Activated CD4-positive, CD25-positive, alpha-beta regulatory T cell (primary cell): Measurements from ENCODE around the gene SLC7A6.

Experiments
- DNase-seq, 4 experiments: peaks; one replicate each; lab custom pipeline; 2025; lab: John Stamatoyannopoulos, UW

SLC7A6 gene

DNA sequence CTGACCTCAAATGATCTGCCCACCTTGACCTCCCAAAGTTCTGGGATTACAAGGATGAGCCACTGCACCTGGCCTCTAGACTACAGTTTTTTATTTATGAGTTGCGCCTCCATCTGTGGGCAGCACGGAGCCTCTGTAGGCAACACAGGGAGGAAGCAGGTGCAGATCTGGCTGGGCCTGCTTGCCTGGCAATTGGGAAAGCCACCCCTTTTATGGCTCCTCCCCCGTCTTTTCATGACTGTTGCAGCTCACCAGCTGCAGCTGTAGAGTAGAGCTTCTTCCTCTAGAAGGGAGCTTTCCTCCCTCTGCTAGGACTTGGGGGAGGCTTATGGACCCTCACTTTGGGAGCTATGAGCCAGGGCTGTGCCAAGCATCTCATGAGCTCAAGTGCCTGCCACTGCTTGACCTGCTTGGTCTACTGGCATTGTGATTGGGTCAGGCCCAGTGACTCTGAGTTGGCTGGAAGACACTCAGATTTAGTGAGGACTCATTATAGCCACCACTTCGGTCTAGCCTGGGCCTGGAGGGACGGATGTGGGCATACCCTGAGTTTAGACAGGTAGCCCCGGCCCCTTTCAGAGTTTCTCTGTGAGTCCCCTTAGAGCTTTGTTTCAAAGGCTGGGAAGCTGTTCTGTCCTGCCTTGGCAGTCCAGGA, 6.9 kb upstream of the SLC7A6 start:
- no peak for DNase-seq

DNA sequence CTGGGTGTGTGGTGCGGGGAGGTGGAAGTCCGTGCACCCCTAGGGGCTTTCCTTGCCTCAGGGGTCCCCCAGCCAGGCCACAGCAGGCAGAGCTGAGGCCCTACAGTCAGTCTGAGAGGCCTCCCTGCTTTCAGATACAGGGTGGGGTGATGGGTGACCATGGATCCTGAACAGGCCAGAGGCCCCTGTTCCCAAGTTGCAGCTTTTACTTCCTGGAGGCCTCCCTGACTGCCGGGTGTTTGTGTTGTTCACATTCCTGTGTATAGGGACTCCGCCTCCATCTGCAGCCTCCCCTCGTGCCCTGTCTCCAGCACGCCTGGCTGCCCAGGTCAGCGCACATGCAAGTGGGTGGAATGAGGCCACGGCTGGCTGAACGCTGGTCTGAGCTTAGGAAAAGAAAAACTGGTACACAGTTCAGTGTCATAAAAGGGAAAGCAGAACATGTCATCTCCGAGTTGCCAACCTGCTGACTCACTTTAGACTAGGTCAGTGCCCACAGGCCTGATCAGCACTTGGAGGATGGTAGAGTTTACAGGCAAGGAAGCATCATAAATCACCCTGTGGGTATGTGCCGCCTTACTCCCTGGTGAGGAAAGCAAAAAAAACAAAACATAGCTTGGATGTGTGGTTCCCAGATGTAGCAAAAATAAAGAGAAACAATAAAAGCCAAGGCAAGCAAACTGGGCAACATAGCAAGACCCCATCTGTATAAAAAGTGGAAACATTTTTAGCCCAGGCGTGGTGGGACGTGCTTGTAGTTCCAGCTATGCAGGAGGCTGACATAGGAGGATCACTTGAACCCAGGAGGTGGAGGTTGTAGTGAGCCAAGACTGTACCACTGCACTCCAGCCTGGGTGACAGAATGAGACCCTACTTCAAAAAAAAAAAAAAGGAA, 6.2 kb upstream of the SLC7A6 start:
- DNase-seq: no peak

DNA sequence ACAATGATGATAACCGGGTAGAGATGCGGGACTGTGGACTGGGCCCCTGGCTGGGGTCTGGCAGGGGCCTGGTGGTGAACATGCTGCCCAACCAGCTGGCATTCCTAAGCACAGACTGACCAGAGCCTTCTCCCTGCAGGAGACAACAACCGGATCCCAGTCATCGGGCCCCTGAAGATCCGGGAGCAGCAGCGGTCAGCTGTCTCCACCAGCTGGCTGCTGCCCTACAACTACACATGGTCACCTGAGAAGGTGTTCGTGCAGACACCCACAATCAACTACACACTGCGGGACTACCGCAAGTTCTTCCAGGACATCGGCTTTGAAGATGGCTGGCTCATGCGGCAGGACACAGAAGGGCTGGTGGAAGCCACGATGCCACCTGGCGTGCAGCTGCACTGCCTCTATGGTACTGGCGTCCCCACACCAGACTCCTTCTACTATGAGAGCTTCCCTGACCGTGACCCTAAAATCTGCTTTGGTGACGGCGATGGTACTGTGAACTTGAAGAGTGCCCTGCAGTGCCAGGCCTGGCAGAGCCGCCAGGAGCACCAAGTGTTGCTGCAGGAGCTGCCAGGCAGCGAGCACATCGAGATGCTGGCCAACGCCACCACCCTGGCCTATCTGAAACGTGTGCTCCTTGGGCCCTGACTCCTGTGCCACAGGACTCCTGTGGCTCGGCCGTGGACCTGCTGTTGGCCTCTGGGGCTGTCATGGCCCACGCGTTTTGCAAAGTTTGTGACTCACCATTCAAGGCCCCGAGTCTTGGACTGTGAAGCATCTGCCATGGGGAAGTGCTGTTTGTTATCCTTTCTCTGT, 5.1 kb upstream of the SLC7A6 start:
- no peak for DNase-seq

DNA sequence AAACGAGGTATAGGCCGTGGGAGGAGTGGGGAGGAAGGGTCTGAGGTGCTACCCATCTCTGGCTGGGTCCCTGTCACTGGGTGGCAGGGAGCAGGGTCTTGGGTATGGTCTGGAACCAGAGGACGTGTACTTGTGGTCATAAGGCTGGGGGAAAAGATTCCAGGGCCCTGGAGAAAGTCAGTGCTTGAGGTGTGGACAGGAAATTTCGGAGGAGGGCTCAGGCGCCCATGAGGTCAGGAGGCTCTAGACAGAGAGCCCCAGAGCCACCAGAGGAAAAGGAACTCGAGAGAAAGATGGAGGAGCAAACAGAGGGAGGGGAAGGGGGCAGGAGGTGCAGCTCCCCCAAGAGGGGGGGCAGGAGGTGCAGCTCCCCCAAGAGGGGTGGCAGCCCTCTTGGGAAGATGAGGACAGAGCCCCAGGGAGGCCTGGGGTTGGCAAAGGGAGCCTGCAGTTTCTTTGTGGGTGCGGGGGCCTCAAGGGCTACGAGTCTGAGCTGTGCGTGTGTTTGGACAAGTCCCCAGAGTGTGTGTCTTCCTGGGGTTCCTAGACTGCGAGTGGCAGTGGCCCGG, 683 bp upstream of the SLC7A6 start:
- no peak for DNase-seq

DNA sequence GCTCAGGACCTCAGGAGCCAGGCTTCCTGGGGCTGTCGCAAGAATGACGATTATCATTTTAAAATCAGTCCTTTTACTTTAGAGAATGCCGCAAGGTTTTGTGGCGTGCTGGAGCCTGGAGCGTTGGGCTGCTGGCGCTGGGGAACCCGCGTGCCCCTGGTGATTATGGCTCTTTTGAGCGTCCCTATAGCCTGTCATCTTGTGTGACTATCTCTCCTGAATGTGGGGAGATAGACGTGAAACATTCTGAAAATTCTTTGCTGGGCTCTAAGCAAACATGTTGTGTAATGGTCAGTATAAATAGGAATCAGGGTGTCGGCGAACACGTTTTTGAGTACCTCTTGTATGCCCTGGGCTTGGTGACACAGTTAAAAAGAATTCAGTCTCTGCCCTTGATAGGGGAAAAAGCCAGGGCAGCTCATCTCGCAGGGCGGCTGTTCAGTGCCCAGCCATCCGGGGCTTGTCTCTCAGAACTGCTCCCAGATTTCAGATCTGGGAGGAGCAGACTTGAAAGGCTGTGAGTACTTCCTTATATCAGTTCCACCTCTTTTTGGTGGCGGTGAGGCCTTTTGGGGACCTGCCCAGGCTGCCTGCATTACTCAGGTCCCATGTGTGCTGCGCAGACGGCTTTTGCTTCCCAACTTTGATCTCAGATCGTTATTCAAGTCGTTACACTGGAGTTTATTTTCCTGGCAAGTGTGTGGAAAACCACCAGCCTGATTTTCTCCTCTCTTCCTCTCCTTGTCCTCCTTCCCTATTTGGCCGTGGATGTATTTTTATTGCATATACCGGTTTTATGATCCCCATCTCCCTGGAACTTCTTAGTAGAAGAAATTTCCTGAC, 973 bp downstream of the SLC7A6 start:
- DNase-seq: no peak

DNA sequence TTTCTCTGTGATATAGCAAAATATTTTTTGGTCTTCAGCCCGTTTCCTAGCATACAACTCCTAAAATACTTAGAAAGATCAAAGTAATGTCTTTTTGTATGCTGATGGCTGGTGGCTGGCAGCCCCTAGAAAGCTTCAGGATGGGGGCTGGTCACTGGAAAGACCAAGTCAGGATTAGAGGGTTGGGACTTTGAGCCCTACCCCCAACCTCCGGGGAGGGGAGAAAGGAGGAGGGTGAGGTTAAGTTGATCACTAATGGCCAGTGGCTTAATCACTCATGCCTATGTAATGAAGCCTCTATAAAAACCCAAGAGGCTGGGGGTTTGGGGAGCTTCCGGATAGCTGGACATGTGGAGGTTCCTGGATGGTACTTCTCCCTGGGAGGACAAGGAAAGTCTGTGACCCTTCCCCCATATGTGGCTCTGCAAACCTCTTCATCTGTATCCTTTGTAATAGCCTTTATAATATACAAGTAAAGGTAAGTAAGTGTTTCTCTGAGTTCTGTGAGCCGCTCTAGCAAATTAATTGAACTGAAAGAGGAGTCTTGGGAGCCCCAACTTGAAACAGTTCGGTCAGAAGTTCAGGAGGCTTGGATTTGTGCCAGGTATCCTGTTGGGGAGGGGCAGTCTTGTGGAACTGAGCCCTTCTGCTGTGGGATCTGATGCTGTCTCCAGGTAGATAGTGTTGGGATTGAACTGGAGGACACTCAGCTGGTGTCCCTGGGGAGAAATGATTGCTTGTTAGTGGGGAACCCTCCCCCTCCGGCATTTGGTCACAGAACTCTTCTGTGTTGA, 3.5 kb downstream of the SLC7A6 start:
- DNase-seq: no peak

DNA sequence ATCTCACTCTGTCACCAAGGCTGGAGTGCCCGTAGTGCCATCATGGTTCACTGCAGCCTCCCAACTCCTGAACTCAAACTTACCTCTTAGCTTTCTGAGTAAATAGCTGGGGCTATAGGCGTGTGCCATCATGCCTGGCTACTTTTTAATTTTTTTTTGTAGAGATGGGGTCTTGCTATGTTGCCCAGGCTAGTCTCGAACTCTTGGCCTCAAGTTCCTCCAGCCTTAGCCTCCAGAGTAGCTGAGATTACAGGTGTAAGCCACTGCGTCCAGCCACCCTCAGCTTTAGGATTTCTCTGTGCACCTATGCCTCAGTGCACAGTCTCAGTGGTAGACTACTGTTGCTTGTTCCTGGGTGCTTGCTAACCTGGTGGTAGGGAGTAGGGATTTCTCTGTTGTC, 5.5 kb downstream of the SLC7A6 start:
- no peak for DNase-seq

DNA sequence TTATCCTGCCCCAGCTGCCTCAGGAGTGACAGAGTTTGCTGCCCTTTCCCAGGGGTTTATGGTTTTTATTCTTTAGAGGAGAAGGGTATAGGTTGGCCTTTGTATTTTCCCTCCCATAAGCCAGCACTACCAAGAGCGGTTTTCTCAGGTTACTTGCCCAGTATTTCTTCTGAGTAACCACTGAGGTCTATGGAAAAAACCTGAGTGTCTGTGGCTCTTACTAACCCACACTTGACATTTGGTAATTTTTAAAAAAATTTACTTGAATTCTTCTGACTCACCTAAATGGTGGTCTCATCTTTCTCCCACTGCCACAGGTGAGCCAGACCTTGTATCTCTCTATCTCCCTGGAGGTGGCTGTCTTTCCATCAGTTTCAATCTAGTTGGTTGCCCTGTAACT, 6.0 kb downstream of the SLC7A6 start:
- DNase-seq: no peak

DNA sequence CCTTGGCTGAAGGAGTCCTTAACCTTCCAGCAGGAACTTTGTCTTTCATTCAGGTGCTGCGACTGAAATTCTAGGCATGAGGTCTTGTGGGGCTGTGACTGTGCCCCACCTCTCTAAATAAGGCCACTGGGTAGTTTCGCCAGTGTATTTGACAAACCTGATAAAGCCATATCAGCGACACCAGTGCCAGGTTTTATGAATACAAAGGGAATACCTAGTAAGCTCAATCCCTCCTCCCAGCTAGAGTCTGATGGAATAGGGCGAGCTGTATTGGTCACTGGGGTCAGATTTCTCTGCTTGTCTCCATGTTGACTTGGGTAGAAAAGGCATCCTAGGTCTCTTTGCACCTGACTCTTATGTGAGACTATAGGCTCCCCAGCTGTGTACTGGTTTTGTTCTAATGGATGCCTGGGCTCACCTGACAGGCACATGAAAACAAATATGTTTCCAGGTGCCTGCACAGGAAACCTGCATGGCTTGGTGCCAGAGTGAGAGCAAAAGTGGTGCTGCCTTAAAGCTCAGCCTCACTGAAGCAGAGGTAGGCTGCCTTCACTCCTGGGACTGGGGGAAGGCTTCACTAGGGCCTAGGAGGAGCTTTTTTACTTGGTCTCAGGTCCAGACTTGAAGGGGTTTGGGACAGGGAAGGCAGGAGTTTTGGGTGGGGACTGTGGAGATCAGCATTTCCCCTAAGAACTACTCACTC, 8.3 kb downstream of the SLC7A6 start:
- DNase-seq: peak in 2 of 4 experiments; percentile 42 to 51

DNA sequence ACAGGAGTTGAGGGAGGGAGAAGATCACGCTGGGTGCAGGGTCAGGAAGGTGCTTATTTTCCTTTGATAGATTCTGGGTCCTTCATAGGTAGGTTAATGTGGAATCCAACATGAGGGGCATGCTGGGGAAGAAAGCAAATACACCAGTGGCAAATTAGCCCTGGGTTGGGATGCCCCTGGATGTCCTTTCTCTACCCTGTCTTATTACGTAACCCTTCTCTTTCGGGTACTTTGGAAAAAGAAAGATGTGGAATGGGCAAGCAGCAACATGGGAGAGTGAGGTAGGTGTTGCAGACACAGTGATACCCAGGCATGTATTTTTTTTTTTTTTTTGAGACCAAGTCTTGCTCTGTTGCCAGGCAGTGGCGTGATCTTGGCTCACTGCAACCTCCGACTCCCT, 9.1 kb downstream of the SLC7A6 start:
- DNase-seq: no peak

DNA sequence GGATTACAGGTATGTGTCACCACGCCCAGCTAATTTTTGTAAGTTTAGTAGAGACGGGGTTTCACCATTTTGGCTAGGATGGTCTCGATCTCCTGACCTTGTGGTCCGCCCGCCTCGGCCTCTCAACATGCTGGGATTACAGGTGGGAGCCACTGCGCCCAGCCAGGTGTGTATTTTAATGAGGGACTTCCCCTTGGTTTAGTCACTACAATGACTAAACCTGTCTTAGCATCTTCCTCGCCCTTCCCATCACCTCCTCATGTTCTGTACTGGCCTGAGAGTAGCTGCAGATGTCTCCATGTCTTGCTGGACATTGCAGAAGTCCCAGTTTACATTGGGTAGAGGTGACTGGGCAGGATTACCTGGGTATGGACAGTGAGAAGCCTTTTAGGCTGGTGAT, 9.6 kb downstream of the SLC7A6 start:
- DNase-seq: no peak

DNA sequence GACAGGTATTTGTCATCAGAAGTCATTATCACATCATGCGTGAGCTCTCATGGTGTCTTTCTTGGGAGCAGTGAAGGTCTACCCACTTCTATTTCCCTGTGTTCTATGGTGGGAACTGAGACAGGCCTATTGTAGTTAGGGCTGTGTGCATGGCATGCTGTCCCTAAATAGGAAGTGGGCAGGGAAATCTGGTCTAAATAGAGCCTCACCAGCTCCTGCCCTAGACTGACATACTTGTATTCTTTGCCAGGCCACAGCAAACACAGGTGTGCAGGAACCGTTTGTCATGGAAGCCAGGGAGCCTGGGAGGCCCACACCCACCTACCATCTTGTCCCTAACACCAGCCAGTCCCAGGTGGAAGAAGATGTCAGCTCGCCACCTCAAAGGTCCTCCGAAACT, 10.1 kb downstream of the SLC7A6 start:
- DNase-seq: no peak

DNA sequence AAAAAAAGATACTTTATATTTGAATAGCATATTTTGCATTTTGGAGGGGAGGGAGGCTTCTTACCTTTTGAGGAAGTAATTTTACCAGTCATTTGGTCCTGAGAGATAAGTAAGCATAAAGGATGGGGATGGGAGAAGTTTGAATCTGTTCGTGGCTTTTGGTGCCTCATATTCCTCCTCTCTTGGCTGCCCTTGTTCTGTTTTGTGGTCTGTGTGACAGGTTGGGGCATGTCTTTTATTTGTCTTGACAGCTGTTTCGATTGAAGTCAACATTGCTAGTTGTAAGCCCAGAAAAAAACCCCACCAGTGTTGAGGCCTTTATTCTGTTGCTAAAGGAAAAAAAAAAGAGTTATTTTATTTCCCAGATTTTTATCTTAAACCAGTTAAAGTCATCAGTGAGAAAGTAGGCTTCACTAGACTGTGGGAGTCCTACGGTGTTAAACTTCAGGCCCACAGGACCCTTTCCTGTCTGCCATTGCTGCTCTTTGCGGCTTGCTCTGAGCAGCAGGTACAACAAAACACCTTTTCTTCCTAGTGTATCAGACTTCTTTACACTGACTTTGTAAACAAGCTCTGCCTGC, 11.4 kb downstream of the SLC7A6 start:
- DNase-seq: peak in 1 of 4 experiments; percentile 11

DNA sequence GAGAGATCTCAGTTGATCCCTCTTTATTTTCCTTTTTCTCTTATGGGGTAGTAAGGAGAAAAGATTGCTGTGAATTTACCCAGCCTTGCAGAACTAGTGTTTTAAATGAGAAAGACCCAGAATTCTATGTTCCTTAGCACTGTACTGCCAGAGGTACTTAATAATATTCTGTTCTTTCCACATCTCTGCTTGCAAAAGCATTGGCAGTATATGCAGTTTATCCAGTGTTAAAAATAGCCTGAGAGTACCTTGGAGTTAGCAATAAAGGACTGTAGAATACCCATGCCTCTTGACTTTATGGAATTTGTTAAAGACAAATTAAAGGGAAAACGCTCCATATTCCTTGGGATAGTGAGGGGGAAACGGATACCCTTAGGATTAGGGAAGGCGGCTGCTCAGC, 11.9 kb downstream of the SLC7A6 start:
- no peak for DNase-seq

DNA sequence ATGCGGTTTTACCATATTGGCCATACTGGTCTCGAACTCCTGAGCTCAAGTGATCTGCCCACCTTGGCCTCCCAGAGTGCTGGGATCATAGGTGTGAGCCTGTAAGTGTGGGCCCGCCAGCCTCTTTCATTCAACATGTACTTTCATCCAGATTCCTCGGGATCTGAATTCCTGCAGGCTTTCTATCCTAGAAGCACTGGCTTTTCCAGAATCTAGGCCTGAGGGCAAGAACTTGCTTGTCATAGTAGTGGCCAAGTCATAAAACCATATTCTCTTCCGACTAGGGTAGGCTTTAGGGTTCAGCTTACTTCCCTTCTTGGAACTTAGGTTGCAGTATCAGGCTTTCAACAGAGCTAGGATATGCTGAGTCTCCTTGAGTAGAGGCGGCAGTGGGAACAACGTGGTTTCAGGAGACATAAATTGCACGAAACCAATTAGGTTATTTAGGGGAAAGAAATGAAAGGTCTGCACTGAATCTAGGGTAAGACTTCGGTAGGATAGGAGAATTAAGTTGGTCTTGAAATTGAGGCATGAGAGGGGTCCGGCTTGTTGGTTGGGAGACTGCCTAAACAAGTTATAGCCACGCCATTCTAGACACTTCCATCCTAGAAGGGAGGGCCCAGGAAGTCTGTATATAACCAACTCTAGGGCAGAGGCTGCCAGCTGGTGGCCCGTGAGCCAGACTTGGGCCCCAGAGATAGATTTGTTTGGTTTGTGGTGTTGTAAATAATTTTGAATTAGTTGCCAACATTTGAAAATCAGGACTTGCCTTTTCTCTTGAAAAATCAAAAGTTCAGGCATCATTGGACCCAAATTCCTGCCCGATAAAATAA, 15.6 kb downstream of the SLC7A6 start:
- DNase-seq: no peak

DNA sequence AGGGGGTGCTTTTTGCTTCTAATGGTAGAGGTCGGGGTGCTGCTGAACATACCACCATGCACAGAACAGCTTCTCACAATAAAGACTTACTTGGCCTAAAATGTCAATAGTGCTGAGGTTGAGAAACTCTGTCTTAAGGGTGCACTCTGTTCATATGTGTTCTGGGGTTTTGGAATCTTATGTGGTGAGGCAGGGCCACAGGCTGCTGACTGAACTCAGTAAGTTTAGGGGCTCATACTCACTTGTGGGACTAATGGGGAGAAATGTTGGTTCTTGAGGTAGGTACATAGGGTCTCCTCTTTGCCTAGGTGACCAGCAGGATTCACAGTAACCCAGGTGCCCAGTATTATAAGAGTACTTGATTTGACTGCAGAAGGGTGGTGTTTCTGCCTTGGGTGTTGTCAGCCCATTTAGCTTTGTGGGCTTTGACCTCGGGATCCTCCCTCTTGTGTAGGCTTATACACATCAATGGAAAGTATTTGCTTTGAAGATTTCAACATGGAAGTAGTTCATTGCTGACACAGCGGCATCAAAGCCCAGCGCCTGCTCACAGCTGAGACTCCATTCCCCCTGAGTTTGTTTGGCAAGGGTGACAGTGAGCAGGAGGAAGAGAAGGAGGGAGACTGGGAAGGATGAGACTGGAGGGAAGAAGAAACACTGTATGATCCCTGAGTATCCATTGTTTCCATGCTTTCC, 17.2 kb downstream of the SLC7A6 start:
- no peak for DNase-seq

DNA sequence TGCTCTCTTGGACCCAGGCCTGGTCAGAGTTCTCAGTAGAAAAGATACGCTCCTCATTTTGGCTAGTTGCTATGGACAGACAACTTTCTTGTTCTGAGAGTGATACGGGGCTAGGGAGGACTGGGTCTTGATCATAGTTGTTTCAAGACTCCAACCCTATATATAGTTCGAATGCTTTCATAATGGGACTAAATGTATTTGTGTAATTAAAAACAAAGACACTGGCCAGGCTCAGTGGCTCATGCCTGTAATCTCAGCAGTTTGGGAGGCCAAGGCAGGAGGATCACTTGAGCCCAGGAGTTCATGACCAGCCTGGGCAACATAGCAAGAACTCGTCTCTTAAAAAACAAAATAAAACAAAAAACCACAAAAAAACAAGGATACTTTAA, 17.7 kb downstream of the SLC7A6 start:
- DNase-seq: no peak

DNA sequence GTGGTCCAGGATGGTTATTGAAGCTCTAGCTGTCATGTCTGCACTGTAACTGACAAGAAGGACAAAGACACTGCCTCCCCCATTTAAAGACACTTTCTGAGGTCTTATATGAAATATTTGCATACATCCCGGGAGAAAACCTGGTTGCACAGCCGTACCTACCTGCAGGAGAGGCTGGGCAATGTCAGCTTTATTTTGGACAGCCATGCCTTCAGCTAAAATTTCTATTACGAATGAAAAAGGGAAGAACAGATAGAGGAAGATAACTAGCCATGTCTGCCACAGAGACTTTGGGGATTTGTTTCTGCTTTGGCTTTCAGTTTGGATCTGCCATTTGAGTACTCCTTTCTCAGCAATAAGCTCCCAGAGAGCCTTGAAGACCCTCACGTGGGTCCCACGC, 19.0 kb downstream of the SLC7A6 start:
- no peak for DNase-seq
